DMS153 treated with DMSO at 0.1 percent for 48 hours (cell line): ENCODE measurements around the gene UGT1A7.

Source experiments
- DNase-seq: peaks from one replicate; lab custom pipeline; 2025; ENCODE audit not compliant: unreplicated experiment; lab: John Stamatoyannopoulos, UW

UGT1A7 gene

DNA sequence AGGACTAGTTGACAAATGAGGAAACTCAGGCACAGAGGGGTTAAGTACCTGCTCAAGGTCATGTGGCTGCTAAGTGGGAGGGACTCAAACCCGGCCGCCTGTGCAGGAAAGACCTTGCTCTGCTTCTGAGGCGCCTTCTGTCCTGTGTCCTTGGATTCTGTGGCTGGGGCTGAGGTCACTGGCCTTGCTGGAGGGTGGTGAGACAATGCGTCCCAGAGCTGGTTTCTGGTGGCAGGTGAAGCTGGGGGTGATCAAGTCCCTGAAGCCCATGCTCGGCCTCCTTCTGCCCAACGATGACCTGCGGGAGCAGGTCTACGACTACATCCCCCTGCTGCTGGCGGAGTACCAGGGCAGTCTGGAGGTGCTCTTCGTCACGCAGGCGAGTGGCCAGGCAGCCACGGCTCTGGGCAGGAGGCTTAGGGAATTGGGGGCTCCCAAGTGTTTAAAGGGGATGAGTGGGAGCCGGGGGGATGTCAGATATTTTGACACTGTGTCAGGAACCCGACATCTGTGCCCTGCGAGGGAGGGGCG, 112.5 kb downstream of the UGT1A7 start:
- DNase-seq: no peak

GRCh38 chr2:233795735-233796171, 114.1 kb downstream of the UGT1A7 start:
- no peak for DNase-seq

DNA sequence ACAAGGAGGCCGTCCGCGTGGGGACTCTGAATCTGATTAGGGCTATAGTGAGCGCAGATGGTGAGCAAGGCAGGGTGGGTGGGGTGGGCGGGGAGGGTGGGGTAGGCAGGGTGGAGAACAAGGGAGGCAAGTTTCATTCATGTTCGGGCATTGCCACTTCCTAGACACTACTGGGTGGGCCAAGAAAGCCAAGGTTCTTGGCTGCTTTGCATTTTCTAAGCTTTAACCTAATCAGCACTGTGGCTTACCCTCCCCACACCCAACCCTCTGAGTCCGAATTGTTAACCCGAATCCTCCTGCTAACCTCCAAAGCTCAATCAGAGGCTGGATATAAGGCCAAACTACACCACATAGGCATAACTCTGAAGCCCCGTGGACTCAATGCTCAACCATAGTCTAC, 114.6 kb downstream of the UGT1A7 start:
- no peak for DNase-seq

- no peak for DNase-seq
These were observed 116.8 kb downstream of the UGT1A7 start for GRCh38 chr2:233798335-233799086.

DNA sequence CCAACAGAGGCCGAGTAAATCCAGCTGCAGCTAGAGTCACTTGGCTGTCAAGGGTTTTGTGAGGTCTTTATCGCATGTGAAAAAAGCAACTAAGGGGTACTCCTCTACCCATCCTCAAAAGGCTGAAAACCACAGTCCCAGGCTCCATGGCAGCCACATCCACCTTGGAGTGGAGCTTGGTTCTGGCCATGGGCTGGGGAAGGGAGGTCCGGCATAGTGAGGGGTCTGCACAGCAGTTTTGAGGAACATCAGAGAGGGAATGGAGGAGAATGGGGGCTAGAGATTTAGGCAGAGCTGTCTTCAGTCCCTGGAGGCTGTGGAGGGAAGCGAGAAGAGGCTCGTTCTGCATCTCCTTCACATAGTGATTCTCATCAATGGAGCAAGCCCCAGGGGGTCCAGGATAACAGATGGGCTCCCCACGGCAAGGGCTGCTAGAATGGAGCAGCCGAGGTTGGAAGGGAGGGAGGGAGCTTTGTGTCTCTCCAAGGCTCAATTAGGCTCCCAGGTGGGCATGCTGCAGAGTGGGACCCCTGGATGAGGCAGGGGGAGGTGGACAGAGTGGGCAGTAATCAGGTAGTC, 117.5 kb downstream of the UGT1A7 start:
- no peak for DNase-seq

- DNase-seq: no peak
These were observed 118.0 kb downstream of the UGT1A7 start for GRCh38 chr2:233799716-233800115.

DNA sequence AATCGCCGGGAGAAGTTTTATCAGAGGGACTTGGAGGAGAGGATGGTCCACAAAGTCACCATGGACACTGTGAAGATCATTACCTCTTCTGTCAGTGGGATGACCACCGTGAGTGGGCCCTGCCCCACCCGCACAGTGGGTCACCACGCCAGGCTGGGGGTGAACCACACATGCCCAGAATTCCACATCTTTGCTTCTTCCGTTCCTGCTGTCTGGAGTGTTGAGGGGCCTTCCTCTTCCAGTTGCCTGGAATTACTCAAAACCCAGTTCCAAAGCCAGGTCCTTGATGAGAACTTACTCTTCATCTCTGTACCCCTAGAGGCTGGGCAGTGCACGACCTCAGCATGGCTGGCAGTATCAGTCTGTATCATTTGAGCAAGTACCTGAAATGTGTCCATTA, 118.5 kb downstream of the UGT1A7 start:
- no peak for DNase-seq

- DNase-seq: no peak
These were observed 119.8 kb downstream of the UGT1A7 start for GRCh38 chr2:233801357-233802131.

GRCh38 chr2:233802132-233802815, 120.6 kb downstream of the UGT1A7 start:
- no peak for DNase-seq

- no peak for DNase-seq
These were observed 121.7 kb downstream of the UGT1A7 start for GRCh38 chr2:233803292-233803911.

- DNase-seq: no peak
These were observed 122.3 kb downstream of the UGT1A7 start for GRCh38 chr2:233803994-233804393.

- no peak for DNase-seq
These were observed 125.6 kb downstream of the UGT1A7 start for GRCh38 chr2:233807215-233807865.

DNA sequence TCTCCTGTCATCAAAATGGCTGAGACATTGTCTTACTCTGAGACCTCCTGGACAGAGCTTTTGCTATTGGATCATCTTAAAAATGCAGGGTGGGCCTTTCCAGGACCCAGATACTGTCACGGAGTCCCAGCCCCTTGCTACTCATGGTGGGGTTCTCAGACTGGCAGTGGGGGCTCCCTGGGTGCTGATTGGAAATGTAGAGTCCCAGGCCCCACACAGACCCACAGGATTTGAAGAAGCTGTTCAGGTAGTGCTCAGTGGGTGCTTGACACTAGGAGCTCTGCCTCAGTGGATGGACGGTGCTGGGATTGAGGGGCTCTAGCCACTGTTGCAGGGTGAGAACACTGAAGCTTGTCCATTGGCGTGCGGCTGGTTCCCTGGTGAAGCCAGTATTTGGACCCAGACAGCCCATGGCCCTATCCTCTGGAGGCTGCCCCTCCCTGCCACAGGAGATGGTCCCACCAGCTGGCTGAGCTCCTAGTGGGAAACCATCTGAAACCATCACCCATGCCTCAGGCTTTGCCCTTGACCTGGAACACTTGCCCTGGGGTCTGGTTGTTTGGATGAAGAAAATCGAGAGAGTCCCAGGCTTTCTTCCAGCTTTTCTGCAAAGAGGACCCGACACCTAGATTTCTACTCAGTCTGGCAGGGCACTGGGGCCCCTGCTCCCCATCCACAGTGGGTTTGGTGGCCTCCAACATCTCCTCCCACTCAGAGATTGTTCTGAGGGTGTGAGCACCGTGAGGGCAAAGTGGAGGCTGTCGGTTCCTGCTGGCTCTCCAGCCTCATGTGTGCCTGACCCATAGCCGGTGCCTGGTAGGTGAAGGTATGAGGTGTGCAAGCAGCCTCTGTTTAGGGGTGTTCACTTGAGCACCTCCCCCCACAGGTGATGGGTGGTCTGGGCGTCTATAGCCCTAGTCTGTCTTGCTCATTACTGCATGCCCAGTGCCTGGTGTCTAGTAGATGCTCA, 126.5 kb downstream of the UGT1A7 start:
- DNase-seq: no peak

- DNase-seq: no peak
These were observed 128.7 kb downstream of the UGT1A7 start for GRCh38 chr2:233810385-233810784.

GRCh38 chr2:233811087-233811486, 129.4 kb downstream of the UGT1A7 start:
- no peak for DNase-seq

DNA sequence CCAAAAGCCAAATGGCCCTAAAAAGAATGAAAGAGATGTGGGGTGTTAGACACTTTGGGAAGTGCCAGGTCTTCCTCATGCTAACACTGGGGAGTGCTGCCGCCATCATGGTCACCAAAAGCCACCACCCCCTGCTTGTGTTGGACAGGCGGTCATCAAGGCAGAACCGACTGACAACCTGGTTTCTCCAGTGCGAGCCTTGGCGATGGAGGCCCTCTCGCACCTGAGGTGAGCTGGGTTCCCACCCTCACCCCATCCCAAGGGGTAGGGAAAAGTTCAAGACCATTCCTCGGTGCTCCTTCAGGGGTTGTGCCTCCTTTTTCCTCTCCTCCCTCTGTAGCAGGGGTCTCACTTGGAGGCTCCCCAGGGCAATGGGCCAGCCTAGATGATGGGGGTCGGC, 130.0 kb downstream of the UGT1A7 start:
- DNase-seq: no peak

- no peak for DNase-seq
These were observed 131.7 kb downstream of the UGT1A7 start for GRCh38 chr2:233813236-233814055.
